Dendritic cell treated with granulocyte-macrophage colony-stimulating factor and Interleukin-4, amounts not matched to agents 40 ng/mL and 50 ng/mL, for 4 days (primary cell): Measurements from ENCODE around the gene KRTAP6-1.

Source experiments
- H3K27ac Mint-ChIP-seq: one replicate; pipeline ENCODE4 v1.8.0; 2022; ENCODE audit warnings: mild to moderate bottlenecking, mixed read lengths
- H3K27me3 Mint-ChIP-seq: one replicate; pipeline ENCODE4 v1.8.0; 2022; ENCODE audit warnings: mild to moderate bottlenecking, mixed read lengths
- H3K36me3 Mint-ChIP-seq: one replicate; pipeline ENCODE4 v1.8.0; 2022; ENCODE audit warnings: low read depth, mixed read lengths
- H3K4me1 Mint-ChIP-seq: one replicate; pipeline ENCODE4 v1.8.0; 2022; ENCODE audit warnings: low read depth, mixed read lengths
- H3K4me3 Mint-ChIP-seq: one replicate; pipeline ENCODE4 v1.8.0; 2022; ENCODE audit warnings: mild to moderate bottlenecking, moderate library complexity, mixed read lengths
- H3K9me3 Mint-ChIP-seq: one replicate; pipeline ENCODE4 v1.8.0; 2022; ENCODE audit warnings: mixed read lengths
- intact Hi-C: fragments of 100-400 bp; cut with micrococcal nuclease; formaldehyde crosslinking; loops from one replicate; pipeline ENCODE4 v1.15.0; 2022

The KRTAP6-1 gene

GRCh38 chr21:30613836-30614235 lies at the start of gene KRTAP6-1:
Gene KRTAP6-1, minus strand, starts transcription at chr21:30613930. Its CDS starts 26 bp downstream, at chr21:30613904.
- H3K9me3 Mint-ChIP-seq = peaks cover 15% of the 10 kb centered on the region
- no peaks in the 10 kb centered on the region for H3K27me3 Mint-ChIP-seq
- no peak within 1 kb of the TSS for H3K27ac Mint-ChIP-seq
- no peak within 1 kb of the TSS for H3K4me3 Mint-ChIP-seq
- intact Hi-C loops = no loop called here
- no peaks in the 10 kb centered on the region for H3K36me3 Mint-ChIP-seq
- H3K4me1 Mint-ChIP-seq = no peaks in the 10 kb centered on the region

- no peaks in the 10 kb centered on the region for H3K4me1 Mint-ChIP-seq
- H3K36me3 Mint-ChIP-seq = no peaks in the 10 kb centered on the region
- no peak overlapping the region for H3K4me3 Mint-ChIP-seq
- H3K27ac Mint-ChIP-seq = no peak overlapping the region
- intact Hi-C loops = no loop called here
- no peaks in the 10 kb centered on the region for H3K27me3 Mint-ChIP-seq
- peaks cover 12% of the 10 kb centered on the region for H3K9me3 Mint-ChIP-seq
Measured at GRCh38 chr21:30652891-30653290, 39.2 kb upstream of the KRTAP6-1 start.

GRCh38 chr21:30646904-30647414 lies 33.2 kb upstream of the KRTAP6-1 start:
- intact Hi-C loops = no loop called here
- Mint-ChIP-seq H3K4me1 (no peaks in the 10 kb centered on the region), H3K27ac (no peak overlapping the region), H3K9me3 (peaks cover 43% of the 10 kb centered on the region), H3K36me3 (no peaks in the 10 kb centered on the region), H3K4me3 (no peak overlapping the region), H3K27me3 (no peaks in the 10 kb centered on the region)

- H3K4me3 Mint-ChIP-seq = no peak within 1 kb of the TSS
- no peaks in the 10 kb centered on the region for H3K36me3 Mint-ChIP-seq
- intact Hi-C loops = no loop called here
- H3K27me3 Mint-ChIP-seq = no peaks in the 10 kb centered on the region
- no peak within 1 kb of the TSS for H3K27ac Mint-ChIP-seq
- no peaks in the 10 kb centered on the region for H3K4me1 Mint-ChIP-seq
- H3K9me3 Mint-ChIP-seq = peaks cover 49% of the 10 kb centered on the region
Measured at GRCh38 chr21:30642564-30642963, 28.8 kb upstream of the KRTAP6-1 start, which contains the start of gene KRTAP20-3. Gene KRTAP20-3, plus strand, starts transcription at chr21:30642864.

GRCh38 chr21:30638686-30639085 lies 25.0 kb upstream of the KRTAP6-1 start:
- intact Hi-C loops = no loop called here

GRCh38 chr21:30634906-30635305 lies 21.2 kb upstream of the KRTAP6-1 start, which contains the start of gene KRTAP20-2:
Gene KRTAP20-2, plus strand, starts transcription at chr21:30635206. Its CDS starts 58 bp downstream, at chr21:30635264.
- peaks cover 26% of the 10 kb centered on the region for H3K9me3 Mint-ChIP-seq
- intact Hi-C loops = no loop called here
- H3K4me3 Mint-ChIP-seq = no peak within 1 kb of the TSS
- H3K27me3 Mint-ChIP-seq = no peaks in the 10 kb centered on the region
- no peaks in the 10 kb centered on the region for H3K4me1 Mint-ChIP-seq
- H3K27ac Mint-ChIP-seq = no peak within 1 kb of the TSS
- H3K36me3 Mint-ChIP-seq = no peaks in the 10 kb centered on the region

More at GRCh38 chr21:30638686-30639085, 25.0 kb upstream of the KRTAP6-1 start:
- no peaks in the 10 kb centered on the region for H3K4me1 Mint-ChIP-seq
- no peaks in the 10 kb centered on the region for H3K36me3 Mint-ChIP-seq
- no peak overlapping the region for H3K27ac Mint-ChIP-seq
- H3K9me3 Mint-ChIP-seq = peaks cover 30% of the 10 kb centered on the region
- H3K4me3 Mint-ChIP-seq = no peak overlapping the region
- H3K27me3 Mint-ChIP-seq = no peaks in the 10 kb centered on the region

GRCh38 chr21:30629200-30629599 lies 15.5 kb upstream of the KRTAP6-1 start:
- H3K4me1 Mint-ChIP-seq = no peaks in the 10 kb centered on the region
- no peak overlapping the region for H3K27ac Mint-ChIP-seq
- no peak overlapping the region for H3K4me3 Mint-ChIP-seq
- H3K9me3 Mint-ChIP-seq = peaks cover 34% of the 10 kb centered on the region
- H3K27me3 Mint-ChIP-seq = no peaks in the 10 kb centered on the region
- H3K36me3 Mint-ChIP-seq = no peaks in the 10 kb centered on the region
- intact Hi-C loops = no loop called here

- Mint-ChIP-seq H3K36me3 (no peaks in the 10 kb centered on the region), H3K4me1 (no peaks in the 10 kb centered on the region), H3K4me3 (no peak overlapping the region), H3K27ac (no peak overlapping the region), H3K27me3 (no peaks in the 10 kb centered on the region), H3K9me3 (peaks cover 45% of the 10 kb centered on the region)
- intact Hi-C loops = no loop called here
Measured at GRCh38 chr21:30628109-30628508, 14.4 kb upstream of the KRTAP6-1 start.

- intact Hi-C loops = no loop called here
- Mint-ChIP-seq H3K27ac (no peak overlapping the region), H3K4me3 (no peak overlapping the region), H3K4me1 (no peaks in the 10 kb centered on the region), H3K27me3 (no peaks in the 10 kb centered on the region), H3K36me3 (no peaks in the 10 kb centered on the region), H3K9me3 (peaks cover 34% of the 10 kb centered on the region)
Measured at GRCh38 chr21:30625449-30626165, 11.9 kb upstream of the KRTAP6-1 start.

- no peaks in the 10 kb centered on the region for H3K4me1 Mint-ChIP-seq
- no peaks in the 10 kb centered on the region for H3K27me3 Mint-ChIP-seq
- H3K27ac Mint-ChIP-seq = no peak overlapping the region
- no peaks in the 10 kb centered on the region for H3K36me3 Mint-ChIP-seq
- H3K4me3 Mint-ChIP-seq = no peak overlapping the region
- peaks cover 32% of the 10 kb centered on the region for H3K9me3 Mint-ChIP-seq
- intact Hi-C loops = no loop called here
Measured at GRCh38 chr21:30623362-30623761, 9.6 kb upstream of the KRTAP6-1 start.

GRCh38 chr21:30620522-30620921 lies 6.8 kb upstream of the KRTAP6-1 start, which contains the start of gene KRTAP20-4:
Gene KRTAP20-4, plus strand, starts transcription at chr21:30620627.
- Mint-ChIP-seq H3K4me1 (no peaks in the 10 kb centered on the region), H3K4me3 (no peak within 1 kb of the TSS), H3K9me3 (peaks cover 30% of the 10 kb centered on the region), H3K27ac (no peak within 1 kb of the TSS), H3K27me3 (no peaks in the 10 kb centered on the region), H3K36me3 (no peaks in the 10 kb centered on the region)
- intact Hi-C loops = no loop called here

GRCh38 chr21:30620080-30620479 lies 6.3 kb upstream of the KRTAP6-1 start:
- Mint-ChIP-seq H3K27me3 (no peaks in the 10 kb centered on the region), H3K4me1 (no peaks in the 10 kb centered on the region), H3K4me3 (no peak overlapping the region), H3K27ac (no peak overlapping the region), H3K36me3 (no peaks in the 10 kb centered on the region), H3K9me3 (peaks cover 27% of the 10 kb centered on the region)
- intact Hi-C loops = no loop called here

- intact Hi-C loops = no loop called here
- Mint-ChIP-seq H3K4me3 (no peak within 1 kb of the TSS), H3K4me1 (no peaks in the 10 kb centered on the region), H3K36me3 (no peaks in the 10 kb centered on the region), H3K27me3 (no peaks in the 10 kb centered on the region), H3K27ac (no peak within 1 kb of the TSS), H3K9me3 (peaks cover 9% of the 10 kb centered on the region)
Measured at GRCh38 chr21:30616125-30616524, 2.4 kb upstream of the KRTAP6-1 start, which contains the start of gene KRTAP20-1. Gene KRTAP20-1, plus strand, starts transcription at chr21:30616425. Its CDS starts 30 bp downstream, at chr21:30616455.

- Mint-ChIP-seq H3K4me1 (no peaks in the 10 kb centered on the region), H3K9me3 (peaks cover 15% of the 10 kb centered on the region), H3K4me3 (no peak overlapping the region), H3K36me3 (no peaks in the 10 kb centered on the region), H3K27ac (no peak overlapping the region), H3K27me3 (no peaks in the 10 kb centered on the region)
- intact Hi-C loops = no loop called here
Measured at GRCh38 chr21:30615199-30615598, 1.5 kb upstream of the KRTAP6-1 start.
